Neutrophil (primary cell): ENCODE results near the gene FAP.

ENCODE experiments used
- H3K27ac ChIP-seq: fragments of 200-600 bp; sonication (generic); 2 replicates; pipeline ENCODE4 v1.5.1; 2016; ENCODE audit warnings: mild to moderate bottlenecking, moderate library complexity
- H3K27me3 ChIP-seq: fragments of 200-600 bp; sonication (generic); 2 replicates; pipeline ENCODE4 v1.6.0; 2016; ENCODE audit warnings: mild to moderate bottlenecking
- H3K36me3 ChIP-seq: fragments of 200-600 bp; sonication (generic); 2 replicates; pipeline ENCODE4 v1.5.1; 2017
- H3K4me1 ChIP-seq, 2 experiments: fragments of 200-600 bp in 1 of 2; sonication (generic) in 1 of 2; 1 replicate in 1 of 2; 2 replicates in 1 of 2; pipeline versions ENCODE4 v1.5.1 to v1.6.1; 2013 to 2016; ENCODE audit warnings: low read depth in 1 of 2, low read length in 1 of 2, mild to moderate bottlenecking in 1 of 2, moderate library complexity in 1 of 2; ENCODE audit not compliant: control insufficient read depth in 1 of 2, insufficient read depth in 1 of 2
- H3K4me3 ChIP-seq, 2 experiments: fragments of 200-600 bp in 1 of 2; sonication (generic) in 1 of 2; 1 replicate in 1 of 2; 2 replicates in 1 of 2; pipeline ENCODE4 v1.5.1; 2013 to 2016; ENCODE audit warnings: low read depth in 1 of 2, low read length in 1 of 2, mild to moderate bottlenecking in 1 of 2, moderate library complexity in 1 of 2
- H3K9me3 ChIP-seq: fragments of 200-600 bp; sonication (generic); 2 replicates; pipeline ENCODE4 v1.5.1; 2016
- CTCF ChIP-seq: fragments of 200-600 bp; sonication (generic); IDR thresholded peaks from 2 replicates; pipeline ENCODE4 v1.5.1; 2016; ENCODE audit warnings: antibody characterized with exemption

The FAP gene

DNA sequence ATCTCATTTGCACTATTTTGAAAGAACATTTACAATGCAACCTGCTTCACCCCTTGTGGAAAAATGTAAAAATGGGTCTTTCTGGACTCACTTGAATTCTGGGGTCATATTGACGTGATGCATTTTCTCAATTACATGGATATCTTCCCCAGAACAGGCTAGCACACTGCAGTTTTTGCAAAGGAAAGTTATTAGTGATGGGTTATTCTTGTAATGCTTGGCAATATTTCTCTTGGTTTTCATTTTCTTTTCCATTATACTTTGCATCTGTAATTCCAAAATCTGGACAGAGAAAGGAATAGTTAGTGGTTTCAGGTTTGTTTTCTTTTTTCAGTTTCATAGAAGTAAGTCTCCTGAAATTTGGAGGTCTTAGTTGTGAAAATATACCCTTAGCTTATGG is 24.8 kb upstream of the FAP start:
- Histone ChIP-seq H3K4me1 (peaks cover 0 to 8% of the 10 kb centered on the region in 2 experiments), H3K27ac (no peak overlapping the region), H3K36me3 (peaks cover 22% of the 10 kb centered on the region), H3K27me3 (no peaks in the 10 kb centered on the region), H3K4me3 (no peak overlapping the region), H3K9me3 (no peaks in the 10 kb centered on the region)
- no peak for TF ChIP-seq CTCF

DNA sequence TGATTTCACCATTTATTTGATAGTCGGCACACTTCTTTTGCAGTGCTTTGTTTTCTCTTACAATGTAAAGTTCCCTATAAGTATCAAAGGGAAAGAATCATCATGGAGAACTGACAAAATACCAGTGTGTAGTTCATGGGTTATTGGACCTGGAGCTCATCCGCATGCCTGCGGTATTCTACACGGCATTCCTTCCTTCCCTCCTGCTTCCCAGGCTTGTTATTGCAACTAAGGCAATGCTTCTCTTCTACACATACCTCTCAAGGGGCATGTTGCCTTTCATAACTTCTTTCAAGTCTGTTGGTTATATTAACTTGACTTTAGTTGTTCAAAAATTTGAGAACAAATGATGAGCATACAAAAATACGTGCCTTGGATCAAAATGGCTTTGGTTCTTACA is 24.3 kb upstream of the FAP start:
- peaks cover 22% of the 10 kb centered on the region for H3K36me3 ChIP-seq

GRCh38 chr2:162266460-162266760 is 23.2 kb upstream of the FAP start:
- no peaks in the 10 kb centered on the region for H3K27me3 ChIP-seq
- TF ChIP-seq CTCF, result no peak
- no peak overlapping the region for H3K4me3 ChIP-seq
- H3K36me3 ChIP-seq, result peaks cover 14% of the 10 kb centered on the region
- peaks cover 7 to 15% of the 10 kb centered on the region in 2 experiments for H3K4me1 ChIP-seq
- H3K27ac ChIP-seq, result no peak overlapping the region
- no peaks in the 10 kb centered on the region for H3K9me3 ChIP-seq

More for the DNA sequence above, 24.3 kb upstream of the FAP start:
- Histone ChIP-seq H3K27me3 (no peaks in the 10 kb centered on the region), H3K27ac (no peak overlapping the region), H3K4me3 (no peak overlapping the region), H3K9me3 (no peaks in the 10 kb centered on the region), H3K4me1 (peaks cover 0 to 8% of the 10 kb centered on the region in 2 experiments)
- no peak for TF ChIP-seq CTCF

DNA sequence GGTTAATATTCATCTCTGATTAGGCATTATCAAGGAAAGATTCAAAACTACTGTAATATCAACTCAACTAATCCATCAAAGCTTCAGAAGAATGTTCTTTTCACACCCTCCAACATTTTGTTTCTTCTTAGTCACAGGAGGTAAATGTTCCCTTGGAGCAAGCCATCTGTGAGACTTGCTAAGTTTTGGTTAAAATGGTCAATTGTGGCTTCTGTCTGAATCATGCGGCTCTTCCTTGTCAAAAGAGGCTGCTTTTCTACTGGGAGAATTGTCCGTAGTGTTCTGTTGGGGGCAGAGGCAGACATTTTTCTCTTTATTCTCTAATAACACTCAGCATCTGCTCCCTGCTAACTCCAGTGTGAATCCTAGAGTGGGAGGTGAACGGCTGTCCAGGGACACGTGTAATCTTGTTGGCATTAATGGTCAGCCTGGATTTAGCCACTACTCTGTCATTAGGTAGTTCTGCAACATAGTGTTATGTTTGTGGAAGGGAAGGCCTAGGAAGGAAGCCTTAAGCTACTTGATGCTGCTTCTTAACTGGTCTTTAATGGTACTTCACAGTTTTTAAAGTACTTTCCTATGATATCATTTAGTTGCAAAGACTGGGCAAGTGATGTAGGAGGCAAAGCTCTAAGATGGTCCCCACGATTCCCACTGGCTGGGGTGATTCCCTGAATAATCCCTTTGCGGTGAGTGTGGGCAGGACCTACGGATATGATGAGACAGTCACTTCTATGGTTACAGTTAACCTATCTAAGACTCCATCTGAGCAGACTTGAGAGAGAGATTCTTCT is 22.6 kb upstream of the FAP start:
- Histone ChIP-seq H3K27me3 (no peaks in the 10 kb centered on the region), H3K4me1 (peaks cover 12 to 20% of the 10 kb centered on the region in 2 experiments), H3K36me3 (peaks cover 14% of the 10 kb centered on the region), H3K9me3 (no peaks in the 10 kb centered on the region), H3K27ac (no peak overlapping the region), H3K4me3 (no peak overlapping the region)
- no peak for TF ChIP-seq CTCF

DNA sequence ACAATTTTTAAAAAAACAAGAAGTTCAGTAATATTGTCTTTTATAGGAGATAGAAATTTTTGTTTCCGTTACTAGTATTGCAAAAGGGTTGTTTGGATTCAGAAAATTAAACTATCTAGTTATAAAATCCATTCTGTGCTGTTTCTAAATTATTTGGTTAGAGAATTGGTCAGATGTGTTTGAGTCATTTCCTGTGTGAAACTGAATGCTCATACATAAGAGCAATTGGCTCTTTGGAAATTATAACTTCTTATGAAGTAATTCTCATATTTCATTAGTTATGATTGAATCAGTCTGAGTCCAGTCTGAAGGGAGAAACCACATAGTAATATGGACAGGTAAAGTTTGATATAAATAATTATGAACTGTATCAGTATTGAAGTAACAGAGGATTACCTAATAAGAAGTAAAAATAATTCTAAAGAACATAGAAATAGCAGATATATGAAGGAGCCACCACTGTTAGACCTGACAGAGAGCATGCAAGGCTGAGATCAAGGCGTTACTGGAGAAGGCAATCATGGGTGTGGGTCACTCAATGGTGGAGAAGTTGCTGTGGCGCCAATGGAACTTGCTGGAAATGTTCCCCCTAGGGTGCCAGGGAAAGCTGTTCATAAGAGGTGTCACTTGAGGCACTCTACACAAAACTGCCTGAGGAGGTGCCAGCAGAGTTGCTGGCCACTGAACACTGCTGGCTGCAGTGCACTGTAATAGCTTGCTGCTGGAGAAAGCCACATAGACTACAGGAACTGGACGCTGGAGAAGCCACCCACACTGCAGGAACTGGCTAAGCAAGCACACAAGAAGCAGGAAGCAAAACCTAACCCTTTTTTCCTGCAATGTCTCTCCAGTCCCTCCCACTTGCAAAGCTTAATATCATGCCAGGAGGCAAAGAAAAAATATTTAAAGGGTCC is 18.0 kb upstream of the FAP start:
- peak overlapping the region; percentile 2 to 20 for H3K4me3 ChIP-seq
- no peak for TF ChIP-seq CTCF
- H3K27me3 ChIP-seq, result no peaks in the 10 kb centered on the region
- peaks cover 16 to 34% of the 10 kb centered on the region in 2 experiments for H3K4me1 ChIP-seq
- H3K36me3 ChIP-seq, result peaks cover 4% of the 10 kb centered on the region
- no peaks in the 10 kb centered on the region for H3K9me3 ChIP-seq
- peak overlapping the region; percentile 69 for H3K27ac ChIP-seq
